GM18873 (cell line): Measurements from ENCODE around the gene OR6N2.

Experiments used
- ATAC-seq: cut with Tn5 transposase; IDR thresholded peaks from one replicate; pipeline ENCODE4 v1.9.1; 2021; ENCODE audit warnings: mild to moderate bottlenecking, moderate library complexity, moderate number of reproducible peaks; ENCODE audit not compliant: unreplicated experiment, low FRiP score

The OR6N2 gene

DNA sequence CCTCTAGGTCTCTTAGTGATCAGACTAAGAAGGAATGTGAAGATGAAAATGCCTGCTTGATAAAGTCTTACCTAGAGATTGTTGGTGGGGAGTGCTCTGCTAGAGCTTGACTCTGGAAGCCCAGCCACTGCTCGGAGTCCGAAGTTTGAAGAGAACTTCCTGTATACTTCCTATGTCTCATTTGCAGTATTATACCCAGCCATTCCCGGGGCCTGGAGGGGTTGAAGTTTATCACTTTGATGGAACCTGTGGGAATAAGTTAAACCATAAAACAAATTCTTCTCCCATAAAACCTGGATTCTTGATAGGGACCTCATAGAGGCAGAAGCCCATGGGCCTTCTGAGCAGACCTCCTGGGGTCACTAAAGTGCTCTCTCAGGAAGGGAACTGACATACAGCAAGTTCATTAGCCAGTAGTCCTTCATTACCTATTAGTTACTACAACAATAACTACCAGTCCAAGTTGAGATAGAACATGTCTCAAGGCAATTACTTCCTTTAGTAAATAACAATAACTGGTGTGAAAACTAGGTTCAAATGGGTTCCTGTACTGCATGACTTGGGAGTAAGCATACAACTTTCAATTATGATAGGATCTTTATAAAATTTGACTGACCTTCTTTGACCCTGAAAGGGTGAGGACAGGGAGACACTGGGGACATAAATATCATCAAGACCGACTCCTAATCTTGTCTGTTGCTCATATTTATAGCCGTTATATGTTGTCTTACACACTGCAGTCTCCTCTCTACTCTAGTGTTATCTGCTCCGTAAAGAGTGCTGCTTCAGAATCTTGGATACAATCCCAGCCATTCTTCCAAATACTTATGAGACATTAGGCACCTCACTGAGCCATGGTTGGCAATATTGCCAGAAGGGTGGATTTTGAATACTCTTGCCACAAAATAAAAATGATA lies 8.8 kb downstream of the OR6N2 start, which contains the start of gene OR6N1:
TSS of gene OR6N1 (minus strand) at position 246 of the 917 bp plus-strand sequence. CDS start 5,513 bp downstream, outside the sequence.
- no peak for ATAC-seq

DNA sequence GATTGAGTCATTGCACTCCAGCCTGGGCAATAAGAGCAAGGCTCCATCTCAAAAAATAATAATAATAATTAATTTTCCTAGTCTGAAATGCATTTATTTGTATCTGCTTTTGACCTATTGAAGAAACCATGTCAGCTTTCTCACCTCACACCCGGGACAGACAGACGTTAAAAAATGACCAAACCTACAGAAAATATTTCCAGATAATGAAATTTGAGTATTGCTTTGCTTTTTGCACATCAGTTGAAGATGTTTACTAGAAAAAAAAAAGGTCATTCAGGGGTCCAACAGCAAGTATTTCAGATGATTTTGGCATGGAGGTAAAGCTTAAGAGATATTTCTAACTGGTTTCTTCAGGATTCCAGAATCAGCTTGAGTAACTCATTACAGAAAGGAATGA lies 26.6 kb downstream of the OR6N2 start, which contains the start of gene OR6K6:
TSS of gene OR6K6 (plus strand) at position 301 of the 400 bp plus-strand sequence. CDS start 168 bp downstream, outside the sequence.
- ATAC-seq = no peak

DNA sequence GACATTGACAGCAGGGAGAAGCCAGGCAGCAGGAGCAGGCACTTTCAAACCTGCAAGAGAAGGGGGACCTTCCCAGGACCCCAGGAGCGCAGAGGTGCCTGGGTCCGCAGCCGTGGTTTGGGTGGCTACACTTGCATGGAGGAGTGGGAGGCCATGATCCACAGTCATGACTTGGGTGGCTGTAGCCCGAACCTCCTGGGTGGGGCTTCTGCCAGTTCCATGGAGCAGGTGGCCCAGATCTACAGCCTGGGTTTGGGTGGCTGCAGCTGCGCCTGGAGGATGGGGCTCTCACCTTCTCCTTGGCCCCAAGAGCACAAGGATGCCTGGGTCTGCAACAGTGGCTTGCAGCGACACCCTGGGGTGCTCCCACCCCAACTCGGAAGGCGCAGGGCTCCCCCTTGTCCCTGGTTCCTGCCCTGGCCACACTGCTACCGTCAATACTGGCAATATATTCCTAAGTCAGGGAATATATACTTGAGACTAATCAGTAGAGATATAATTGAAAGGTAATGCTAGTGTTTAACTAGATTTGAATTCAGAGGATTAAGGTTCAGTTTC lies 28.8 kb downstream of the OR6N2 start:
- no peak for ATAC-seq

DNA sequence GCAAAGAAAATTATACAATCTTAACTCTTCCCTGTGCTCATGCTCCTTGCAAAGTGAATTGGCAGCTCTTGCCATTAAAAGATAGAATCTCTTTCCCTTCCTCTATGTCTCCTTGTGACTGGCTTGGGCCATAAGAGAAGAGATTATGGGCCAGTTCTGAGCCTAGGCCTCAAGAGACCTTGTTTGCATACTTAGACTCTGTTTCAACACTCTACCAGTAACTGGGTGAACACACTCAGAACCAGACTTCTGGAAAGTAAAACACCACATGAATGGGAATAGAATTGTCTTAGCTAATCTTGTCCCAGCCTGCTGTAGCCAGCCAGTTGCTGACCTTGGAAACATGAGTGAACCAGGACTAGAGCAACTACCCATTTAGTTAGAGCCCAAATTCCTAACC lies 45.2 kb downstream of the OR6N2 start:
- no peak for ATAC-seq

DNA sequence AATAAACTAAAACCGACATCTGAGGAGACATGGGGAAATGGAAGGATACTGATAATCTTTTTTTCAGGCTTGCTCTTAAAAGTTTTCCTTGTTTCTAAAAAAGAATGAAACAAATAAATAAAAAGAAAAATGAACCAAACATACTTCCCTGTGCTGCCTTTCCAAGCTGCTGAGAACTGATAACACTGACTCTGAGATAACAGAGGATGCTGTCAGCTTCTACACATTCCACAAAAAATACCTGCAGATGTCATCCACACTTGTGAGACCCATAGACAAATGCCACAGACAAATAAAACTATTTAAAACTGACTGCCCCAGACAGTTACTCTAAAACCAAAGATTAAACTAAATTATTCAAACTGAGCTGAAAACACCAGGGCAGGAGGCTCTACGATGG lies 48.5 kb downstream of the OR6N2 start:
- no peak for ATAC-seq

DNA sequence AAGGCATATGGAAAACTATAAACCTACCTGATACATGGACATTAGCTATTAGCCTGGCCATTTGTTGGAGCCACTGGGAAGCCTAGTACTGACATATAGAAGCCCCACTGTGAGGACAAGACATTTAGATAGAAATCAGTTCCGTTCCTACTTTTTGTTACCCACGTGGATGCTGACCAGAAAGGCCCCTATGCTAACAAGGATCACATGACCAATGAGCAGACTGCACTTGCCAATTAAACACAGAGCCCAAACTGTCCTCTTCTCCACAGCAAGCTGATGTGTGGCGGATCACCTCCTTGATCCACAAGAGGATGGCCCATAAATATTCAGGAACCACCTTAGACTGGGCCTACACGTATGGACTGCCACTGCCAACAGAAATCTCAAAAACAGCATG lies 49.3 kb downstream of the OR6N2 start:
- ATAC-seq = no peak

DNA sequence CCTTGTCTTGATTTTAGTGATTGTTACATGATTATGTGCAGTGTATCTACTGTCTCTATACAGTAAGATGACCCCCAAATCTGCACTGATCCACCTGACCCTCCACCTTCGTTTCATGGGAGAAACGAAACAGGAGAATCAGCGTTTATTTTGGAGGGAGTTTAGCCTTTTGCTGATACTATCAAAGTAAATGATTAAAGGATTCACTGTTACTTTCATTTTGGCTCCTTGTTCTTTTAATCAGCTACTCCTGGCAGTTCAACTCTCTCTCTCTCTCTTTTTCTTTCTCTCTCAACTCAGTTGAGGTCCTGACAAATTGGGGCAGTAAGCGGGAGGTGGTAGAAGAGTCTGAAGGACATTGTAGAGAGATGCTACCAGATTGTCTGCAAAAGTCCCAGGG lies 50.6 kb downstream of the OR6N2 start:
- ATAC-seq = no peak

DNA sequence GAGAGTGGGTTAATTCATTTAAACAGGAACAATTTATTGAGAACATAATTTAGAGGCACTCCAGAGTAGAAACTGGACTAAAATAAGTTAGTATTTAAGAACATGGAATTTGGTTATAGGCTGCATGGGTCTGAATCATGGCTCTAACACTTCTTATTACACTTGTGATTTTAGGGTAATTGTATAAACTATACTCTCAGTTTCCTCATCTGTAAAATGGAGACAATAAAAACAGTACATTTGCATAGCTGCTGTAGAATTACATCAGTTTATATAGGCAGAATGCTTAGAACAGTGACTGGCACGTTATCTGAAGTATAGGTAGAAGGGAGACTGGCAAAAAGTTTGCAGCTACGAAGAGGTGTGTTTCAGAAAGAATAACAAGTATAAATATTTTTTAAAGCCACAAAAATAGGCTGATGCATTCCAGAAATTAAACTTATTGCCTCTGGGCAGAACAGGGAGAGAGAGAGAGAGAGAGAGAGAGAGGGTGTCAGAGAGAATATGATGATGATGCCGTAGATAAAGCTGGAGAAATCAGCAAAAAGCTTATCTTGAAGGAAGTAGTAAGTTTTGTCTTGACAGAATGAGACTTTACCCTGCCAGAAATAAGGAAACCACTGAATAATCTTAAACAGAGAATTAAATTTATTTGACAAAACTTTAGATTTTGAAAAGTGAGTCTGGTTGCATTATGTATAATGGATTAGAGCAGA lies 52.3 kb downstream of the OR6N2 start:
- no peak for ATAC-seq

DNA sequence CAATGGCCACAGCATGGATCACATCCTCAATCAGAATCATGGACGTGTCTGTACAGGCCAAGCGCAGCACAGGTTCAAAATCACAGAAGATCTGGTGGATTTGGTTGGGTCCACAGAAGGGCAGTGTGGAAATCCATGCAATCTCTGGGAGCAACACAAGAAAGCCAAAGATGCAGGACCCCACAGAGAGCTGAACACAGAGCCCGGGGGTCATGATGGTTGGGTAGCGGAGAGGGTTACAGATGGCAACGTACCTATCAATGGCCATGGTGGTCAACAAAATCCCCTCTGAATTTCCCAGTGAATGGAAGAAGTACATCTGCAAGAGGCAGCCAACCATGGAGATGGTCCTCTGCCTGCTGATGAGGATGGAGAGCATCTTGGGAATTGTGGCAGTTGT lies 56.6 kb downstream of the OR6N2 start:
- no peak for ATAC-seq
